ENCODE measurements around the gene NRXN3. TPM values are rescaled to one million over a fixed set of nuclear protein-coding genes. Genes with fewer than 3 reads are reported as not detected.
A peak's percentile ranks its signal among the peaks of the same experiment; 100 is the strongest.

The NRXN3 gene
- total and polyA plus RNA-seq, 8 donors, result 1.3 to 7.6 (median 1.5) TPM

DNA sequence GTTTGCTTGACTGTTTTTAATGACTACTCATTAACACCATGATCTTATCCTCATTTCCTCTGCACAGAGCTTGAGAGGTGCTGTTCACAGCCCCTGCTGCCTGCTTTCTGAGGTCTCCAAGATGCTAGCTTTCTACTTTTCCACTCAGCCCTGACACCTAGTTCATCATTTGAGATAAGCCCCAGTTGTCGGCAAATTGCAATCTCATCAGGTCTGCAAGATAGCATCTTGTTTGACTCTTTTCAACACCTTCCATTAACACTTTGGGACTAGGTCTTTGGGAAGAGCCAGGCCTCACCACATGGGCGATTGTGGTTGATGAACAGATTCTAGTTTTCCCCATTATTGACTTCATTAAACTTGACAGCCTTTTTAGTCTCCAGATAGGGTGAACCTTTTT lies 1136.4 kb downstream of the NRXN3 start:
- Histone ChIP-seq H3K36me3 (no peaks in the 10 kb centered on the region), H3K9me3 (no peaks in the 10 kb centered on the region), H3K4me1 (no peaks in the 10 kb centered on the region), H3K4me3 (no peak overlapping the region), H3K27ac (no peak overlapping the region), H3K27me3 (no peaks in the 10 kb centered on the region)
- no peak for ATAC-seq
- no peak for DNase-seq
- TF ChIP-seq, protein P1, sequence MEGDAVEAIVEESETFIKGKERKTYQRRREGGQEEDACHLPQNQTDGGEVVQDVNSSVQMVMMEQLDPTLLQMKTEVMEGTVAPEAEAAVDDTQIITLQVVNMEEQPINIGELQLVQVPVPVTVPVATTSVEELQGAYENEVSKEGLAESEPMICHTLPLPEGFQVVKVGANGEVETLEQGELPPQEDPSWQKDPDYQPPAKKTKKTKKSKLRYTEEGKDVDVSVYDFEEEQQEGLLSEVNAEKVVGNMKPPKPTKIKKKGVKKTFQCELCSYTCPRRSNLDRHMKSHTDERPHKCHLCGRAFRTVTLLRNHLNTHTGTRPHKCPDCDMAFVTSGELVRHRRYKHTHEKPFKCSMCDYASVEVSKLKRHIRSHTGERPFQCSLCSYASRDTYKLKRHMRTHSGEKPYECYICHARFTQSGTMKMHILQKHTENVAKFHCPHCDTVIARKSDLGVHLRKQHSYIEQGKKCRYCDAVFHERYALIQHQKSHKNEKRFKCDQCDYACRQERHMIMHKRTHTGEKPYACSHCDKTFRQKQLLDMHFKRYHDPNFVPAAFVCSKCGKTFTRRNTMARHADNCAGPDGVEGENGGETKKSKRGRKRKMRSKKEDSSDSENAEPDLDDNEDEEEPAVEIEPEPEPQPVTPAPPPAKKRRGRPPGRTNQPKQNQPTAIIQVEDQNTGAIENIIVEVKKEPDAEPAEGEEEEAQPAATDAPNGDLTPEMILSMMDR (IDR thresholded peaks at IDR 0.05), result no peak
- intact Hi-C loops (cut with DNase I), result no loop called here

DNA sequence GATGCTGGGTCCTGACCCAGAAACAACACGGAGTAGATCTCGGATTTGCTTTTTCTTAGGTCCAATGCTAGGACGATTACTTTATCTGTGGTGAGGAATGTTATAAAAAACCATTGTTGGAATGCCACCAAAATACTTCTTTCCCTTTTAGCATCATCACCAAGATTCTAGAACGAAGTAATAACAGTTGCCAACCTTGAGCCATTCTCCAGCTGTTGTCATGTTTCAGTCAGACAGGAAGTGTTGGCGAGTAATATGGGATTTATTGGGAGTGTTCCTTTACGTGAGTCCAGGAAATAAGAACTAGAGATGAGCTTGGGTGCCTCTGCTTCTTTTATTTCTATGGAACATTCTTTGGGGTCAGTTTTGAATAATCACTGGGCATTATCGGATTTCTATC lies 1148.2 kb downstream of the NRXN3 start:
- no peaks in the 10 kb centered on the region for H3K9me3 ChIP-seq
- H3K27me3 ChIP-seq, result no peaks in the 10 kb centered on the region
- no peaks in the 10 kb centered on the region for H3K36me3 ChIP-seq
- no peak overlapping the region for H3K27ac ChIP-seq
- ATAC-seq (no peak), DNase-seq (no peak)
- H3K4me1 ChIP-seq, result no peaks in the 10 kb centered on the region
- intact Hi-C loops (cut with DNase I), result no loop called here
- H3K4me3 ChIP-seq, result no peak overlapping the region
- TF ChIP-seq, protein P1 (IDR thresholded peaks at IDR 0.05), result no peak

DNA sequence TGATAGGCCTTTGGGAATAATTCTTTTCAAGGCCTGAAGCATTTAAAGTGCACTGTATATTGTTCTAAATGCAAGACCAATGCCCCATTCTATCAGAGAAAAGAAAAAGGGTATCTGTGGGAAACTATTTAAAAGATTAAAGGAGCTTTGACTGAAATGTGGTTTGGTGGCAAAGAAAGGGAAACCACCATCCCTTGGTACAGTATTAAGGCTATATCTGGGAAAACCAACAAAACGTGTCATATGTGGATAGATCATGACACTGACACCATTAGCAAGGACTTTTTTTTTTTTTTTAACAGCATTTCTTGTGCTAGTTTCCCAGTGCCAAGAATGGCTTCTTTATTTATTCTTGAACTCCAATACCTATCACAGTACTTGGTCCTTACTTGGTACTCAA lies 1150.4 kb downstream of the NRXN3 start:
- DNase-seq, result no peak
- Histone ChIP-seq H3K9me3 (no peaks in the 10 kb centered on the region), H3K4me3 (no peak overlapping the region), H3K4me1 (no peaks in the 10 kb centered on the region), H3K36me3 (no peaks in the 10 kb centered on the region), H3K27ac (no peak overlapping the region), H3K27me3 (no peaks in the 10 kb centered on the region)
- no peak for ATAC-seq
- intact Hi-C loops (cut with DNase I), result no loop called here
- TF ChIP-seq, protein P1 (IDR thresholded peaks at IDR 0.05), result no peak

DNA sequence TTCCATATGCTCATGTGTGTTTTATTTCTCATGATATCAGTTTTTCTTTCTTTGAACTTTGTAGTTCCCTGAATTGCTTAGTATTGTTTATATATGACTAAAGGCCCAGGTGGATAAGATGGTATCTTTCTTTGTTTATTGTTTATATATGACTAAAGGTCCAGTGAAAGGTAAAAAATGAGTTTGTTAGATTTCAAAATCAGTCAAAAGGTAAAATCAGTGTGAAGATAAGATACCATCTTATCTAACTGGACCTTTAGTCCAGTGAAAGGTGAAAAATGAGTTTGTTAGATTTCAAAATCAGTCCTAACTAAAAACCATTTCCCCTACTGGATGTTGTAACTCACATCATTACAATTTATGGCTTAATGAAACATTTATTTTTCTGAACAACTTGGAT lies 1150.9 kb downstream of the NRXN3 start:
- TF ChIP-seq, protein P1 (IDR thresholded peaks at IDR 0.05), result no peak
- H3K9me3 ChIP-seq, result no peaks in the 10 kb centered on the region
- no peak overlapping the region for H3K27ac ChIP-seq
- no peak overlapping the region for H3K4me3 ChIP-seq
- H3K4me1 ChIP-seq, result no peaks in the 10 kb centered on the region
- ATAC-seq (no peak), DNase-seq (no peak)
- H3K36me3 ChIP-seq, result no peaks in the 10 kb centered on the region
- no peaks in the 10 kb centered on the region for H3K27me3 ChIP-seq
- intact Hi-C loops (cut with DNase I), result no loop called here

DNA sequence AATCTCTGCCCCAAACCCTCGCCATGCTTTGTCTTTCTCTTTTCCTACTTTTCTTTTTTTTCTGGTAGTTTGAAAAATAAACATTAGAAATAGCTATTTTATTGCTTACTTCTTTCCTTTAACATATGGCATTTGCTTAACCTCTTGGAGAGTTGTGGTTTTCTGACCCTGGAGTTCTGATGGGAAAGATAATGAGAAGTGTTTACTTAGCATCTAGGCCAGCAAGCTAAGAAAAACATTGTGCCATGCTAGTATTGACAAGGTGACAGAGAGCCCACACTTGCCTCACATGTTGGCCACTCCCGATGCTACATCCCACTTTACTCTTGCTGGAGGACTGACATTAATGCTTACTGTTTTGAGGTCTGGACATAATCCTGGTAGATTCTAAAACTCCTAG lies 1154.9 kb downstream of the NRXN3 start:
- H3K27ac ChIP-seq, result no peak overlapping the region
- intact Hi-C loops (cut with DNase I), result no loop called here
- H3K4me1 ChIP-seq, result no peaks in the 10 kb centered on the region
- no peaks in the 10 kb centered on the region for H3K9me3 ChIP-seq
- TF ChIP-seq, protein P1 (IDR thresholded peaks at IDR 0.05), result no peak
- H3K27me3 ChIP-seq, result no peaks in the 10 kb centered on the region
- DNase-seq (peak in 2 of 4 donors; percentile 7 to 28), ATAC-seq (peak; percentile 92)
- H3K36me3 ChIP-seq, result no peaks in the 10 kb centered on the region
- no peak overlapping the region for H3K4me3 ChIP-seq

All from left lung (tissue), 10 donors.